Right atrium auricular region (tissue), 2 donors: Measurements from ENCODE around the gene DIAPH1. TPM values are rescaled to one million over a fixed set of nuclear protein-coding genes. Genes with fewer than 3 reads are reported as not detected.

Experiments used
- DNase-seq: peaks from one replicate; pipeline ENCODE4 v3.0.0-alpha.2; 2019; ENCODE audit warnings: low spot score
- H3K27ac ChIP-seq, 2 donors: fragments of 200-600 bp; sonication (generic); 1 replicate in 1 of 2; 2 replicates in 1 of 2; pipeline ENCODE4 v1.5.1; 2016 to 2019
- H3K27me3 ChIP-seq, 2 donors: fragments of 200-600 bp; sonication (generic); one replicate each; pipeline versions ENCODE4 v1.5.1 to v1.6.0; 2017 to 2019
- H3K36me3 ChIP-seq: fragments of 200-600 bp; sonication (generic); one replicate; pipeline ENCODE4 v1.5.1; 2016
- H3K4me1 ChIP-seq, 2 donors: fragments of 200-600 bp; sonication (generic); one replicate each; pipeline versions ENCODE4 v1.5.1 to v1.6.0; 2017 to 2019
- H3K4me3 ChIP-seq, 2 donors: fragments of 200-600 bp; sonication (generic); 1 replicate in 1 of 2; 2 replicates in 1 of 2; pipeline ENCODE4 v1.5.1; 2017 to 2019; ENCODE audit warnings: mild to moderate bottlenecking in 1 of 2, moderate library complexity in 1 of 2
- H3K9me3 ChIP-seq, 2 donors: fragments of 200-600 bp; sonication (generic); one replicate each; pipeline ENCODE4 v1.5.1; 2019
- total RNA-seq, 2 donors: library from RNA; depleted of rRNA; stranded (reverse); fragments of >200 nt; gene quantifications; one replicate each; pipeline ENCODE4 v1.1.0, GENCODE V29; 2016
- TF ChIP-seq, protein P1 (sequence below), 2 donors: fragments of 200-600 bp; sonication (generic); IDR thresholded peaks; one replicate each; pipeline ENCODE4 v1.5.1; 2019; ENCODE audit warnings: antibody characterized with exemption in 2 of 2

DIAPH1 gene
- total RNA-seq, 2 donors from 2014 or later = 18.7 to 82.7 TPM

DNA sequence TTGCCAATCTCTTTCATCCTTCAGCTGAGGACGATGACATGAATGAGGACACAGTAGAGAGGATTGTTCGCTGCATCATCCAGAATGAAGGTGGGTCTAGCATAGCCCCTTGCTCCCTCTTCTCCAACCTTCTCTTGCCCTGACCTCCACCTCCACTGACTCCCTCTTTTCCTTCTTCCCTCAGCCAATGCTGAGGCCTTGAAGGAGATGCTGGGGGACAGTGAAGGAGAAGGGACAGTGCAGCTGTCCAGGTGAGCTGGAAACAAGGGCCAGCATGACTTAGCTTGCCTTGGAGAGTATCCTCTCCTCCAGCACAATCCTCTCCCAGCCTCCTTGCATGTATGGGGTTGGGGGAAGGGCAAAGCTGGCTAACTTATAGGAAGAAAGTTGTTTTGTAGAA lies 20.0 kb upstream of the DIAPH1 start:
- peaks cover 0 to 35% of the 10 kb centered on the region in 2 donors for H3K4me1 ChIP-seq
- TF ChIP-seq, protein P1, sequence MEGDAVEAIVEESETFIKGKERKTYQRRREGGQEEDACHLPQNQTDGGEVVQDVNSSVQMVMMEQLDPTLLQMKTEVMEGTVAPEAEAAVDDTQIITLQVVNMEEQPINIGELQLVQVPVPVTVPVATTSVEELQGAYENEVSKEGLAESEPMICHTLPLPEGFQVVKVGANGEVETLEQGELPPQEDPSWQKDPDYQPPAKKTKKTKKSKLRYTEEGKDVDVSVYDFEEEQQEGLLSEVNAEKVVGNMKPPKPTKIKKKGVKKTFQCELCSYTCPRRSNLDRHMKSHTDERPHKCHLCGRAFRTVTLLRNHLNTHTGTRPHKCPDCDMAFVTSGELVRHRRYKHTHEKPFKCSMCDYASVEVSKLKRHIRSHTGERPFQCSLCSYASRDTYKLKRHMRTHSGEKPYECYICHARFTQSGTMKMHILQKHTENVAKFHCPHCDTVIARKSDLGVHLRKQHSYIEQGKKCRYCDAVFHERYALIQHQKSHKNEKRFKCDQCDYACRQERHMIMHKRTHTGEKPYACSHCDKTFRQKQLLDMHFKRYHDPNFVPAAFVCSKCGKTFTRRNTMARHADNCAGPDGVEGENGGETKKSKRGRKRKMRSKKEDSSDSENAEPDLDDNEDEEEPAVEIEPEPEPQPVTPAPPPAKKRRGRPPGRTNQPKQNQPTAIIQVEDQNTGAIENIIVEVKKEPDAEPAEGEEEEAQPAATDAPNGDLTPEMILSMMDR (IDR thresholded peaks at IDR 0.05) = no peak
- H3K36me3 ChIP-seq = no peaks in the 10 kb centered on the region
- H3K27me3 ChIP-seq = no peaks in the 10 kb centered on the region
- no peaks in the 10 kb centered on the region for H3K9me3 ChIP-seq
- no peak overlapping the region for H3K27ac ChIP-seq
- H3K4me3 ChIP-seq = no peak overlapping the region
- DNase-seq = no peak

DNA sequence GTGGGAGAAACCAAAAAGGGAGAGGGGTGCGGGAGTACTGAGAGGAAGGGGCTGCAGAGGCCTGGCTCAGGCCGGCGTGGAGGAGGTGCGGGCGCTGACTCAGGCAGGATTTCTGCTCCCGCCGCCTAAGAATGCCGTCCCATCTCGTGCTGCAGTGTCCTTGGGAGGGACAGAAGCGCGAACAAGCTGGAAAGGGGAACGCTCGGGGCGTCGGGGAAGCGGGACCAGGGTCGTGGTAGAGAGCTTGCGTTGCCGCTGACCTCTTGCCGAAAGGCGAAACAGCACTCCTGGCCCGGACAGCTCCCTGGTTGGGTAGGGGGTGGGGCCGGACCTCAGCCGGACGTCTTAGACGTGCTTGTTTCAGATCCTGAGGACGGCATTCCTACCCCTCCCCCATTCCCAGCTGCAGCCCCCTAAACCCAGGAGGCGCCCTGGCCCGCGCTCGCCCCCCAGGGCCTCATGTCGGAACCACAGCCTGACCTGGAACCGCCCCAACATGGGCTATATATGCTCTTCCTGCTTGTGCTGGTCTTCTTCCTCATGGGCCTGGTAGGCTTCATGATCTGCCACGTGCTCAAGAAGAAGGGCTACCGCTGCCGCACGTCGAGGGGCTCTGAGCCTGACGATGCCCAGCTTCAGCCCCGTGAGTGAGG lies 19.1 kb upstream of the DIAPH1 start:
- Histone ChIP-seq H3K9me3 (no peaks in the 10 kb centered on the region), H3K27ac (peak overlapping the region in 1 of 2 donors; percentile 74), H3K27me3 (no peaks in the 10 kb centered on the region), H3K36me3 (no peaks in the 10 kb centered on the region), H3K4me1 (peaks cover 0 to 35% of the 10 kb centered on the region in 2 donors), H3K4me3 (peak overlapping the region; percentile 75 to 79)
- TF ChIP-seq, protein P1 (IDR thresholded peaks at IDR 0.05) = peak in 1 of 2 donors; percentile 37
- DNase-seq = no peak

DNA sequence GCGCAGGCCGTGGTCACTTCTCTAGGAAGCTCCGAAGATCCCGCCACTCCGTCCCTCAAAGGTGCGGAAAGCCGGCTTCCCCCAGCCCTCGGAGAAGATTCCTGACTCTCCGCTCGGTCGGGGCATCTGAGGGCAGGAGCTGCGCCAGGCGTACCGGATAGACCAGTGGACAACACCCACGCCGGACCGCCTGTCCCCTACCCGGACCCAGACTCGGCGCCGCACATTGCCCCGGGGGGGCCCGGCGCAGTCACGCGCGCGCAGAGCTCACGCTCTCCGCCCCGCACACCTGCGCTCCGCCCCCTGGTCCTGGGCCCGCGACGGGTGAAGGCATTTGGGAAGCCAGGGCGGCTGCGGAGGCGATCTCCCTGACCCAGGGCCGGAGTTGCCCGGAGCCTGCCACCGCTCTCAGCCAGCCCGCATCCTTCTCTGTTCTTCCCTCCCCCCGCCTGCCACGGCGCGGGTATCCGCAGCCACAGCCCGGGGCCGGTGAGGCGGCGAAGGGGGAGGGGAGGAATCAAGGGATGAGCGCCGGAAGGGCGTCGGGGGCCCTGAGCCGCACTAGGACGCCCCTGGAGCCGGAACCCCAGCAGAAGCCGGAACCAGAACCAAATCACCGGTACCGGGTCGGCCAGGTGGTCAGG lies 18.4 kb upstream of the DIAPH1 start:
- peak overlapping the region; percentile 29 to 74 for H3K27ac ChIP-seq

GRCh38 chr5:141636413-141637122 lies 17.8 kb upstream of the DIAPH1 start, which contains the start of the genes HDAC3 and RELL2:
Gene HDAC3, minus strand, starts transcription at chr5:141636849. Its CDS starts 59 bp downstream, at chr5:141636790.
Gene RELL2, plus strand, starts transcription at chr5:141636997. Its CDS starts 1,229 bp downstream, at chr5:141638226.
- H3K27ac ChIP-seq = peak within 1 kb of the TSS; percentile 74
- H3K36me3 ChIP-seq = peaks cover under 1% of the 10 kb centered on the region
- no peaks in the 10 kb centered on the region for H3K9me3 ChIP-seq
- H3K4me3 ChIP-seq = peak within 1 kb of the TSS; percentile 75 to 79
- no peaks in the 10 kb centered on the region for H3K27me3 ChIP-seq
- DNase-seq = peak; percentile 89
- peaks cover 0 to 35% of the 10 kb centered on the region in 2 donors for H3K4me1 ChIP-seq
- TF ChIP-seq, protein P1 (IDR thresholded peaks at IDR 0.05) = no peak

More for the DNA sequence above, 18.4 kb upstream of the DIAPH1 start:
- Histone ChIP-seq H3K27me3 (no peaks in the 10 kb centered on the region), H3K9me3 (no peaks in the 10 kb centered on the region), H3K36me3 (no peaks in the 10 kb centered on the region), H3K4me1 (peaks cover 0 to 35% of the 10 kb centered on the region in 2 donors), H3K4me3 (peak overlapping the region; percentile 75 to 79)
- TF ChIP-seq, protein P1 (IDR thresholded peaks at IDR 0.05) = no peak
- DNase-seq = no peak

DNA sequence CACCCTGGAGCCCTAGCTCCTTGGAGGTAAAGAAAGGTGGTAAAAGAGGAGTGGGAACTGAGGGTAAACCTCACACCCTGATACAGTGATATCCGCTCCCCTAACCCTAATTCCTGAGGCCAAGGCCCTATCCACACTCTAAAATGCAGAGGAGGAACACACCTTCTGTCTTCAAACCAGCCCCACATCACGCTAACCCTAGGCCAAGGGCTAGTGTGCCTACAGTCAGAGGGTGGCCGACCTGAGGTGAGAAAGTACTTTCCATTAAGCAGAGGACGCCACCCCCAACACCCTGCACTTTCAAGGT lies 17.3 kb upstream of the DIAPH1 start:
- no peak for DNase-seq
- peak overlapping the region; percentile 75 to 79 for H3K4me3 ChIP-seq
- no peaks in the 10 kb centered on the region for H3K27me3 ChIP-seq
- TF ChIP-seq, protein P1 (IDR thresholded peaks at IDR 0.05) = no peak
- peak overlapping the region; percentile 74 for H3K27ac ChIP-seq
- H3K9me3 ChIP-seq = no peaks in the 10 kb centered on the region
- H3K36me3 ChIP-seq = peaks cover 6% of the 10 kb centered on the region
- peaks cover 0 to 35% of the 10 kb centered on the region in 2 donors for H3K4me1 ChIP-seq
